Suprapubic skin (tissue), 3 donors: ENCODE results near the gene TMTC2.

Source experiments
- CTCF ChIP-seq, 2 donors: fragments of 200-600 bp in 1 of 2; fragments of 450-650 bp in 1 of 2; sonication (generic) in 1 of 2; IDR thresholded peaks; one replicate each; pipeline ENCODE4 v1.5.1; 2016 to 2019; ENCODE audit warnings: antibody characterized with exemption in 2 of 2, mild to moderate bottlenecking in 1 of 2, moderate library complexity in 1 of 2
- POLR2A ChIP-seq, 2 donors: fragments of 450-650 bp; IDR thresholded peaks; one replicate each; pipeline ENCODE4 v1.6.1; 2017; ENCODE audit warnings: antibody characterized with exemption in 2 of 2, mild to moderate bottlenecking in 2 of 2, moderate library complexity in 2 of 2

GRCh38 chr12:82855872-82856271, 169.2 kb downstream of the TMTC2 start:
- TF ChIP-seq POLR2A (IDR thresholded peaks at IDR 0.05) = no peak
- TF ChIP-seq CTCF (IDR thresholded peaks at IDR 0.05) = no peak
